Stomach (tissue), 9 donors: ENCODE measurements around the gene MCOLN2. TPM values are rescaled to one million over a fixed set of nuclear protein-coding genes. Genes with fewer than 3 reads are reported as not detected.

ENCODE experiments used
- DNase-seq, 2 donors: peaks; one replicate each; pipeline versions ENCODE4 v3.0.0 to v3.0.0-alpha.2; 2013 to 2019
- H3K27ac ChIP-seq, 5 donors: fragments of 200-600 bp in 4 of 5; sonication (generic) in 4 of 5; one replicate each; pipeline ENCODE4 v1.5.1; 2013 to 2019; ENCODE audit warnings: mild to moderate bottlenecking in 1 of 5, moderate library complexity in 1 of 5
- H3K27me3 ChIP-seq, 3 donors: fragments of 200-600 bp; sonication (generic); one replicate each; pipeline ENCODE4 v1.5.1; 2017 to 2019; ENCODE audit warnings: mixed run types in 1 of 3
- H3K36me3 ChIP-seq, 4 donors: fragments of 200-600 bp; sonication (generic); 1 replicate in 3 of 4; 2 replicates in 1 of 4; pipeline ENCODE4 v1.5.1; 2016 to 2019
- H3K4me1 ChIP-seq, 4 donors: fragments of 200-600 bp; sonication (generic); one replicate each; pipeline ENCODE4 v1.5.1; 2016 to 2019
- H3K4me3 ChIP-seq, 4 donors: fragments of 200-600 bp; sonication (generic) in 3 of 4; one replicate each; pipeline ENCODE4 v1.5.1; 2016 to 2019; ENCODE audit warnings: mild to moderate bottlenecking in 1 of 4
- H3K9me3 ChIP-seq, 4 donors: fragments of 200-600 bp; sonication (generic); one replicate each; pipeline ENCODE4 v1.5.1; 2016 to 2019
- EP300 ChIP-seq: sonication (generic); formaldehyde crosslinking; IDR thresholded peaks from one replicate; pipeline ENCODE4 v1.6.1; 2017; ENCODE audit warnings: antibody characterized with exemption
- POLR2A ChIP-seq, 4 donors: fragments of 450-650 bp; IDR thresholded peaks; one replicate each; pipeline ENCODE4 v1.6.1; 2016; ENCODE audit warnings: antibody characterized with exemption in 4 of 4, control low read depth in 2 of 4, mild to moderate bottlenecking in 1 of 4, moderate library complexity in 1 of 4
- POLR2AphosphoS5 ChIP-seq, 3 donors: sonication (generic); formaldehyde crosslinking; IDR thresholded peaks; one replicate each; pipeline ENCODE4 v1.6.1; 2016; ENCODE audit warnings: antibody characterized with exemption in 3 of 3
- WGBS, 5 donors: extraction: QIAGEN DNeasy Blood & Tissue Kit in 3 of 5; methylation state at CpG; one replicate each; pipeline versions ENCODE4 v1.1.5 to v1.1.7; 2013 to 2018; 5-methylcytosine and 5-hydroxymethylcytosine counted together
- intact Hi-C: fragments of 100-400 bp; cut with DNase I; formaldehyde crosslinking; loops from one replicate; pipeline ENCODE4 v1.15.1; 2023; ENCODE audit warnings: low total_unique reads
- polyA plus RNA-seq, 3 donors: library from polyadenylated mRNA; stranded (reverse); fragments of 200-250 nt; gene quantifications; one replicate each; pipeline ENCODE4 v1.2.3, GENCODE V29; 2013
- total RNA-seq, 5 donors: library from RNA; depleted of rRNA; stranded (reverse); fragments of >200 nt; gene quantifications; one replicate each; pipeline versions ENCODE4 v1.1.0 to v1.2.3, GENCODE V29; 2014 to 2016
- TF ChIP-seq, protein P1 (sequence below), 7 experiments: fragments of 450-650 bp in 4 of 7; fragments of 200-600 bp in 3 of 7; sonication (generic) in 3 of 7; IDR thresholded peaks; one replicate each; pipeline ENCODE4 v1.5.1; 2016 to 2019; ENCODE audit warnings: antibody characterized with exemption in 7 of 7, control low read depth in 2 of 7, mild to moderate bottlenecking in 1 of 7
- donor health status: healthy with polysubstance abuse.
- donor health status: Bipolar disorder and iron deficiency.
- donor health status: healthy.

MCOLN2 gene
- total and polyA plus RNA-seq, 8 donors = 0.50 to 27.2 (median 1.8) TPM; not detected in 2

DNA sequence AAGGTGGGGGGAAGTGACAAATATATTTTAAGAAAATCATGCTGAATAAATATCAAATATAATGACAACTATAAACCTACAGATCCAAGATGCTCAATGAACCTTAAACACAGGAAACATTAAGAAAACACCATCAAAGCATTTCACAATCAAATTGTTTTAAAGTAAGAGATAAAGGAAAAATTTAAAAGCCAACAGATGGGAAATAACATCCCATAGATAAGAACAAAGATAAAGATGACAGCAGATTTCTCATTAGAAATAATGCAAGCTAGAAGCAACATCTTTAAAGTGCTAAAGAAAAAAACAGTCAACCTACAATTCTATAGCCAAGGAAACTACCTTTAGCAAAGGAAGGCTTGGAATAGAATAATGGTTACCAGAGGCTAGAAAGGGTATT, 33.6 kb upstream of the MCOLN2 start:
- no peak overlapping the region for H3K27ac ChIP-seq
- no peak for DNase-seq
- no peaks in the 10 kb centered on the region for H3K36me3 ChIP-seq
- intact Hi-C loops = no loop called here
- no peak for TF ChIP-seq POLR2A (IDR thresholded peaks at IDR 0.05)
- TF ChIP-seq EP300 = no peak
- no peak for TF ChIP-seq POLR2AphosphoS5 (IDR thresholded peaks at IDR 0.05)
- TF ChIP-seq, protein P1, sequence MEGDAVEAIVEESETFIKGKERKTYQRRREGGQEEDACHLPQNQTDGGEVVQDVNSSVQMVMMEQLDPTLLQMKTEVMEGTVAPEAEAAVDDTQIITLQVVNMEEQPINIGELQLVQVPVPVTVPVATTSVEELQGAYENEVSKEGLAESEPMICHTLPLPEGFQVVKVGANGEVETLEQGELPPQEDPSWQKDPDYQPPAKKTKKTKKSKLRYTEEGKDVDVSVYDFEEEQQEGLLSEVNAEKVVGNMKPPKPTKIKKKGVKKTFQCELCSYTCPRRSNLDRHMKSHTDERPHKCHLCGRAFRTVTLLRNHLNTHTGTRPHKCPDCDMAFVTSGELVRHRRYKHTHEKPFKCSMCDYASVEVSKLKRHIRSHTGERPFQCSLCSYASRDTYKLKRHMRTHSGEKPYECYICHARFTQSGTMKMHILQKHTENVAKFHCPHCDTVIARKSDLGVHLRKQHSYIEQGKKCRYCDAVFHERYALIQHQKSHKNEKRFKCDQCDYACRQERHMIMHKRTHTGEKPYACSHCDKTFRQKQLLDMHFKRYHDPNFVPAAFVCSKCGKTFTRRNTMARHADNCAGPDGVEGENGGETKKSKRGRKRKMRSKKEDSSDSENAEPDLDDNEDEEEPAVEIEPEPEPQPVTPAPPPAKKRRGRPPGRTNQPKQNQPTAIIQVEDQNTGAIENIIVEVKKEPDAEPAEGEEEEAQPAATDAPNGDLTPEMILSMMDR (IDR thresholded peaks at IDR 0.05) = no peak
- no peak overlapping the region for H3K4me3 ChIP-seq
- no peaks in the 10 kb centered on the region for H3K4me1 ChIP-seq
- H3K9me3 ChIP-seq = no peaks in the 10 kb centered on the region
- no peaks in the 10 kb centered on the region for H3K27me3 ChIP-seq

DNA sequence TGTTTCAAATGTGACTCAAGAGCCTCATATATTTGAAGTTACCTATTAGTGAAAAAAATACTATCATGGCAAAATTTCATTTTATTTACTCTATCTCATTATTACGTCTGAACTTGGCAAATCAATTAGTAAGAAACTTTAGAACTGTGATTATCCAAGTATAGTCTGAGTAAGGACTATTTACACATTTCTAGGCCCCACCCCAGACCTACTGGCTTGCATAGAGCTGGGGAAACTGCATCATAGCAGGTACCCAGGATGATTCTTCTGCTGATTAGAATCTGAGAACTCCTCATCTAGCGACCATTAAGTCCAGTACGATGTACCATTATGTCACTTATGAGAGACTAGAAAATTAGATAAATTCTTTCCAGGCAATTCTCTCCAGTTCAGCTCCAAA, 31.2 kb upstream of the MCOLN2 start:
- Histone ChIP-seq H3K9me3 (no peaks in the 10 kb centered on the region), H3K4me1 (no peaks in the 10 kb centered on the region), H3K27me3 (no peaks in the 10 kb centered on the region), H3K27ac (no peak overlapping the region), H3K4me3 (no peak overlapping the region), H3K36me3 (no peaks in the 10 kb centered on the region)
- no peak for DNase-seq
- 67 to 78% (median 74%) methylated on average over 3 of the region's 3 CpGs for WGBS, 5 donors
- TF ChIP-seq POLR2A (IDR thresholded peaks at IDR 0.05) (no peak), EP300 (no peak), POLR2AphosphoS5 (IDR thresholded peaks at IDR 0.05) (no peak)
- TF ChIP-seq, protein P1 (IDR thresholded peaks at IDR 0.05) = no peak
- intact Hi-C loops = no loop called here

GRCh38 chr1:85027242-85027983, 30.5 kb upstream of the MCOLN2 start:
- Histone ChIP-seq H3K27me3 (no peaks in the 10 kb centered on the region), H3K4me3 (no peak overlapping the region), H3K4me1 (no peaks in the 10 kb centered on the region), H3K27ac (no peak overlapping the region), H3K9me3 (no peaks in the 10 kb centered on the region), H3K36me3 (no peaks in the 10 kb centered on the region)
- 67 to 80% (median 72%) methylated on average over 5 of the region's 5 CpGs for WGBS, 5 donors
- DNase-seq = peak in 1 of 2 donors; percentile 23
- intact Hi-C loops = no loop called here
- TF ChIP-seq POLR2AphosphoS5 (IDR thresholded peaks at IDR 0.05) = no peak
- no peak for TF ChIP-seq EP300
- TF ChIP-seq, protein P1 (IDR thresholded peaks at IDR 0.05) = peak in 1 of 7 experiments; percentile 13

DNA sequence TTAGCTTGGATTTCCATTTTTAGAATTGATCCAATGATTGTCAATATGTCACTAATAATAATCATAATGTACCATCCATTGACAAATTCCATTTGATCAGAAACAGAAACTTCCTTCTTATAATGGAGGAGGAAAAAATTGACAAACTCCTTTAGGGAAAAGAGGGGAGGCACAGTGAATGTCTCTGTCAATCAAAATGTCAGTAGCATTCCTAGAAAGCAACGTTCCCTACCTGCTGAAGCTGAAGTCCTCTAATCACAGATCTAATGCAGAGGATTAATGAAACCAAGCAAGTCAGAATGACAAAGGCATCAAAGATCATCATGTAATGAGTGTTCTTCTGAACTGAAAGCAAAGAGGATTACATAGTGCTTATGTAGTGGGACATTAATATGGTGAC, 29.0 kb upstream of the MCOLN2 start:
- no peaks in the 10 kb centered on the region for H3K4me1 ChIP-seq
- H3K27ac ChIP-seq = no peak overlapping the region
- no peaks in the 10 kb centered on the region for H3K36me3 ChIP-seq
- H3K27me3 ChIP-seq = no peaks in the 10 kb centered on the region
- DNase-seq = no peak
- H3K9me3 ChIP-seq = no peaks in the 10 kb centered on the region
- WGBS, 5 donors = 57 to 72% (median 63%) methylated on average over 1 of the region's 1 CpG
- H3K4me3 ChIP-seq = no peak overlapping the region
- intact Hi-C loops = no loop called here
- no peak for TF ChIP-seq EP300
- TF ChIP-seq POLR2AphosphoS5 (IDR thresholded peaks at IDR 0.05) = no peak
- no peak for TF ChIP-seq POLR2A (IDR thresholded peaks at IDR 0.05)
- TF ChIP-seq, protein P1 (IDR thresholded peaks at IDR 0.05) = no peak
